HG02759 (cell line): Measurements from ENCODE around the gene INPP5A.
A peak's percentile ranks its signal among the peaks of the same experiment; 100 is the strongest.

Experiments used
- ATAC-seq: cut with Tn5 transposase; IDR thresholded peaks from one replicate; pipeline ENCODE4 v1.9.1; 2021; ENCODE audit warnings: mild to moderate bottlenecking, moderate library complexity; ENCODE audit not compliant: unreplicated experiment

The INPP5A gene

GRCh38 chr10:132654708-132655661, 117.4 kb downstream of the INPP5A start:
- peak; percentile 57 for ATAC-seq

GRCh38 chr10:132655735-132656134, 118.1 kb downstream of the INPP5A start:
- no peak for ATAC-seq

GRCh38 chr10:132656283-132657126, 118.9 kb downstream of the INPP5A start:
- ATAC-seq = no peak

- ATAC-seq = no peak
Observed at GRCh38 chr10:132657127-132657706, 119.6 kb downstream of the INPP5A start.

GRCh38 chr10:132657748-132658147, 120.2 kb downstream of the INPP5A start:
- no peak for ATAC-seq

- no peak for ATAC-seq
Observed at GRCh38 chr10:132658546-132659205, 121.1 kb downstream of the INPP5A start.

- no peak for ATAC-seq
Observed at GRCh38 chr10:132659206-132660091, 121.9 kb downstream of the INPP5A start.

GRCh38 chr10:132660385-132660784, 122.8 kb downstream of the INPP5A start:
- no peak for ATAC-seq

GRCh38 chr10:132662186-132662920, 124.8 kb downstream of the INPP5A start:
- ATAC-seq = no peak

GRCh38 chr10:132663666-132664365, 126.2 kb downstream of the INPP5A start:
- no peak for ATAC-seq

- ATAC-seq = no peak
Observed at GRCh38 chr10:132664407-132664806, 126.8 kb downstream of the INPP5A start.

- no peak for ATAC-seq
Observed at GRCh38 chr10:132664883-132665282, 127.3 kb downstream of the INPP5A start.

GRCh38 chr10:132665946-132666704, 128.5 kb downstream of the INPP5A start:
- ATAC-seq = no peak

- ATAC-seq = no peak
Observed at GRCh38 chr10:132666705-132667341, 129.2 kb downstream of the INPP5A start.

- ATAC-seq = no peak
Observed at GRCh38 chr10:132667342-132668047, 129.9 kb downstream of the INPP5A start.

- no peak for ATAC-seq
Observed at GRCh38 chr10:132668048-132668394, 130.4 kb downstream of the INPP5A start.
